Measurements from ENCODE around the gene TTC39B.
"Not testable (repeated sequence)": the region's sequence is repeated elsewhere in the genome, so short reads cannot be mapped to it uniquely, and the experiment has no call there.

TTC39B gene

DNA sequence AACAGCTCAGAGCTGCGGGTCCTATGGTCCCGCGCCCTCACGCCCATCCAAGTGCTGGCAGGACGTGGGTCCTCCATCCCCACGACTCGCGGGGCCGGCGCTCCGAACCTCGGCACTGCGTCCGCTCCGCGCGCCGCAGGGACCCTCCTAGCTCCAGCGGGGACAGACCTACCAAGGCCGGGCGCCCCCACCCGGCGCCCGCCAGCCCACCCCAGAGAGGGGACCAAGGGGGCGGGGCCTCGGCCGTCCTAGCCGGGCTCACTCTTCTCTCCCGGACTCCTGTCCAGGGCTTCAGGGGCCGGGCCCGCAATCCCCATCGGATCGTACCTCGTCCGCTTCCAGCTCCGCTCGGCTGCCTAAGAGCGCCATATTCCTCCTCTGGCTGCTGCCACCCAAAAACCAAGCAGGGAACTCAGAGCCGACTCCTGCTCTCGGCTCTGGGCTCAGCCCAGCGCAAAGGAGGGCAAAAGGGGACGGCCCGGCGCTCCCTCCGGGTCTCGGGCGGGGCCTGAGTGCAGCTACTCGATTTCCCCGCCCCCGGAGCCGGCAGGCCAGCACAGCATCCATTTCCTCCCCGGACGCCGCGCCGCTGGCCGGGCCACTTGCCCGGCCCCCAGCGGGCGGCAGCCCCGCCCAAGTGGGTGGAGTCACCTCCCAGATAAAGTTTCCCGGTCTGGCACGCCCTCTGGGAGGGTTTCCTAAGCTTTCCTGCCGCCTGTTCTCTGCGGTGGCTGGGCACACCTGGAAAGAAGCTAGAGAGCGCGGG is at the start of gene TTC39B:
TTC39B (minus strand) TSS at position 460 of the 766 bp plus-strand sequence; CDS start at position 369, 91 bp downstream.
- peak; percentile 37 to 56 for DNase-seq (ENCODE audit: low read depth in 2 of 2, low spot score in 1 of 2)

DNA sequence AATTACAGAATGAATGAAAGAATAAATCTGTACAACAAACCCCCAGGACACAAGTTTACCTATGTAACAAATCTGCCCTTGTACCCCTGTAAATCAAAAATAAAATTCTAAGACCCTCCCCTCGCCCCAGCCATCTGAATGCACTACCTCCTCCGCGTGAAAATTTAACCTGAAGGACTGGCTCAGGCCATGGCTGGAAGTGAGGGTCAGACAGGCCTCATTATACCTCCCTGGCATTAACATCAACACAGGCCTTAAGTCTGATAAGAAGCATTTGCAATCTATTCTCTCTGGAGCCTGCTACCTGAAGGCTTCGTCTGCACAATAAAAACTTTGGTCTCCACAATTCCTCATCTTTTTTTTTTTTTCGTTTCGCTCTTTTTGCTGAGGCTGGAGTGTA is 48.7 kb upstream of the TTC39B start:
- no peak for DNase-seq (ENCODE audit: low read depth in 2 of 2, low spot score in 1 of 2)

DNA sequence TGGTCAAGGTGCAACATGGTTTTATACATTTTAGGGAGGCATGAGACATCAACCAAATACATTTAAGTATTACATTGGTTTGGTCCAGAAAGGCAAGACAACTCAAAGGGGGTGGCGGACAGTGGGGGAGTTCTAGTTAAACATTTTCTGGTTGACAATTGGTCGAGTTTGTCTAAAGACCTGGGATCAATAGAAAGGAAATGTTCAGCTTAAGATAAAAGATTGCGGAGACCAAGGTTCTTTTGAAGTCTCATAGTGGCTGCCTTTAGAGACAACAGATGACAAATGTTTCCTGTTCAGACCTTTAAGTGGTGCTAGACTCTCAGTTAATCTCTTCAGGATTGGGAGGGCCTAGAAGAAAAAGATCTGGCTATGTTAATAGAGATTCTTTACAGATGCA is 47.7 kb upstream of the TTC39B start:
- no peak for DNase-seq (ENCODE audit: low read depth in 2 of 2, low spot score in 1 of 2)

DNA sequence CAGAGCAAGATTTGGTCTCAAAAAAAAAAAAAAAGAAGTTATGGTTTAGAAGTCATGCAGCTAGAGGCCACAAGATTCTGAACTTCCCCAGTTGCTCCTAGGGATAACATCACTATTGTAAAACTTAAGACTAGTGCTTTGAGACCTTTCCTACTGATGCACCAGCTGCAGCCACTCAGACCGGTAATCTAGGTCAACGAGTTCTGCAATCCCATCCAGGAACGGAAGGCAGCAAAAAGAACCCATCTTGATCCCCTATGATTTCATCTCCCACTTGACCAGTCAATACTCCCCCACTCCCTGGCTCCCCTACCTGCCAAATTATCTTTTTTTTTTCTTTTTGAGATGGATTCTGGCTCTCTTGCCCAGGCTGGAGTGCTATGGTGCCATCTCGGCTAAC is 46.9 kb upstream of the TTC39B start:
- no peak for DNase-seq (ENCODE audit: low read depth in 2 of 2, low spot score in 1 of 2)

DNA sequence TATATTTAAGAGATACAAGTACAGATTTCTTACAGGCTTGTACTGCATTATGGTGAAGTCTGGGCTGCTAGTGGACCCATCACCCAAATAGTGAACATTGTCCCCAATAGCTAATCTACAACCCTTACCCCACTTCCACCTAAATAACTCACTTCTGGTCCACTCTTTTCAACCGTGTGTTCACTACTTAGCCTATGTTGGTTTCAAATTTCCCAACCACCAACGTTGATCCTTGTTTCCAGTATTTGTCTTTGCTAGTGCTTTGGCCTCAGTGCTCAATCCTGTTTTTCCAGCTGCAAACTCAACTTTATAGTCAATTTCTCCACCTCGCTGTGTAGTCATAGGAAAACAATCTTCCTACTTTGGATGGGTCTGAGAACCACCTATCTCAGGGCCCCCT is 45.3 kb upstream of the TTC39B start:
- DNase-seq (ENCODE audit: low read depth in 2 of 2, low spot score in 1 of 2), result no peak

DNA sequence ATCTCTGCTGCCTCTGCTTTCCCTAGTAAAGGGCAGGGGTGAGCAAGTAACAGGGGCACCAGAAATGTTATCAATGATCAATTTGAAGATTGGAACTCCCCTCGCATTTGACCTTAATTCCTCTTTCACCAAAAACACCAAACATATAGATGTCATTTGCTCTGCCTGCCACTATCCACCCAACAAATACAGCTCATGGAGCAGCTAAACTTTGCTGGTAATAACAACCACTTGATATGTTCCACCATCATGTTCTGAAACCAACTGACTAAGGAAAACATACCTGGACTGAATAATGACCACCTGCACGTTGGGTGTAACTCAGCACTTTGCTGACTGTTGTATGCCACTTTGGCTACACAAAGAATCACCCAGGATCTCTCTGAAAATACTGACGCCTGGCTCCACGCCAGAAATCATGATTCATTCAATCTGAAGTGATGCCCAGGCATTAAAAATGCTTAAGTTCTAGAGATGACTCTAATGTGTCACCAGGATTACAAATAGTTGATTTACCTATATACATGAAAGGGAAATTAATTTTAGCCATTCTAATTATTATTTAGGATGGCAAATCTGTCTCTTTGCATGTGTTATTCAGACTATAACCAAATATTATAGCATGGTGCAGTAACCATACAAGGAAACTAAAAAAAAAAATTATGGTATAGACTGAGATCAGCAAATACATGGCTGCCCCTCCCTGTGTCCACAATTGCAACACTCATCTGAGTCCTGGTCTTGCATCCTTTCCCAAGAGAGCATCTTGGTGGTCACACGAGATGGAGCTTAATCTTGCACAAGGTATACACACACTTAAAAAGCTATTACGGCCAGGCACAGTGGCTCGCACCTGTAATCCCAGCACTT is 43.1 kb upstream of the TTC39B start:
- no peak for DNase-seq (ENCODE audit: low read depth in 2 of 2, low spot score in 1 of 2)

DNA sequence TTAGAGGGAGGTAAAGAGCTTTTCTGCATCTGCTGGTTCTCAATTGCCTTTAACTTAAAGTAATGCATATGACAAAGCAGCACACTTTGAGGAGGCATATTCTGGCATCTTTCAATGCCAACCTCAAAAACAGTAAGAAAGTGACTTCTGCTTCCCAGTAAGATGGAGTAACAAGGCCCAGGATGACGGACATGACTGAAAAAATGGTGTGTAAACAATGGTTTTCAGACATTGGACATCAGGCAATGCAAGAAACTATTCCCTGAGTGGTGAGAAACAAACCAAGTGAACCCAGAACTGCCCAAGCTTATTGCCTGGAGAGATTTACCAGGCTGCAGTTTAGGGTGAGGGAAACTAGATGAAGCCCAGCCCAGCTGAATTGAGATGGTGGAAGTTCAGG is 39.8 kb upstream of the TTC39B start:
- no peak for DNase-seq (ENCODE audit: low read depth in 2 of 2, low spot score in 1 of 2)

DNA sequence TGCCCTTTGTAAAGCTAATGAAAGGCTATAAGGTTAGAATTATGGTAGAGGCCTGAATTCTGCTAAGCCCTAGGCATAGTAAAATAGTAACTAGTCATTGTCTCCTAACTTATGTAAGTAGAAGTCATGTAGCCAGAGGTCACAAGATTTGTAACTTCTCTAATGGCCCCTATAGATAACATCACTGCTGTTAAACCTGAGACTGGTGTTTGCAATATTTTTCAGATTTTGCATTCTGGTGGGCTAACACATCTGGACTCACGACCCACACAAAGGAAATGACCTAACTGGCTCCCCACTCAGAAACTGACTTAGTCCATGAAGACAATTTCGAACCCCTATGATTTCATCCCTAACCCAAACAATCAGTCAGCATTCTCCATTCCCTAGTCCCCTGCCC is 37.2 kb upstream of the TTC39B start:
- DNase-seq (ENCODE audit: low read depth in 2 of 2, low spot score in 1 of 2), result no peak

DNA sequence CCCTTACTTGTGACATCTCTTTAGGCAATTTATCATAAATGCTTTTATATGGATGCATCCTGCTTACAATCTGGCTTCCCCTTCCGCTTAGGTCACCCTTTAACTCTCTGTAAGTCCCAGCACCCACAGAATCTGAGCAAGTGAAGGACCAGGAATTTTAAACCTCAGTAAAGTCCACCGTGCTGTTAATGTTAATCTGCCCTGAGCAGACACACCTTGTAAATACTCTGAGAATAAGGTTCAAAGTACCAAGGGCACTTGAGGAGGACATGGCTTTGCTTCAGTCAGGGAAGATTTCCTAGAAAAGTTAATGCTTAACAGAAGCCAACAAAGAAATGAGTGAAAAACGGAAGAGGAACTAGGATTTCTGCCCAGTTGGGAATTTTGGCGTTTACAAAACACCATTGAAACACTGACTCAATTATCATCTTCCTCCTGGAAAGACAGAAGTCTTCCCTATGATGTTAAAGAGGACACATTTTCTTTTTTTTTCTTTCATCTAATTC is 26.4 kb upstream of the TTC39B start:
- DNase-seq (ENCODE audit: low read depth in 2 of 2, low spot score in 1 of 2), result no peak

DNA sequence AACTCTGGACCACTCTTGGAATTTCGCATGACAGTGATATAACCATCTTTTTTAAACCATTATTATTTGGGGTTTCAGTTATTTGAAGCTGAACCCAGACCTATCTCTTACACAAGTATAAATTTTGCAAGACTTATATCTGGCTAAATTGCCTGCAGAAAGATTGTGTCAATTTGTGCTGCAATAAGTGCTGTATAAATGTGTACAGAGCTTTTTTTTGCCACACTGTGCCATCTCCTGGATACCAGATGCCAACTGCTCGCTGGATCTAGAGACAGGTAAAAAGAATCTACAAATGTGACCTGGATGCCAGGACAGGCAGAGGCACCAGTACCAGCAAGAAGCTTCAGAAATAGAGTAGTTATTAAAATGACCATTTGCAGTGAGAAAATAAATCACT is 25.9 kb upstream of the TTC39B start:
- no peak for DNase-seq (ENCODE audit: low read depth in 2 of 2, low spot score in 1 of 2)

DNA sequence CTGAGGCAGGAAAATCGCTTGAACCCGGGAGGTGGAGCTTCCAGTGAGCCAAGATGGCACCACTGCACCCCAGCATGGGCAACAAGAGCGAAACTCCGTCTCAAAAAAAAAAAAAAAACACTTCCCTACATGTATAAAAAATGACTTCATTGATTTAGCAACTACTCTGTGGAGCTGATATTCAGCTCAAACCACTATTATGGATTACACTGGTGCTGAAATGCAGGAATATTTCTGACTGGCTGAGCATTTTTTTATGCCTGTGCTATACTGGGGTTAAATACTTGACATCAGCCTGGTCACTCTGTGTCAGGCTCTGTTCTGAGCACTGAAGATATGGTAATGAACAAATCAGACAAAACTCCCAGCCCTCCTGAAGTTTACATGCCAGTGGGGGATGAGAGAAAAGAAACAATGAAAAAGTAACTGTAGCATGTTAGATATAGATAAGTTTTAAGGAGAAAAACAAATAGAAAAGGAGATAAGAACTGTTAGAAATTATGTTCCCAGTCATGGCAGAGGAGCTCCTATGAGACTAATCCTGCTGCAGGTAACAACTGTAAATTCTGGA is 22.6 kb upstream of the TTC39B start:
- DNase-seq (ENCODE audit: low read depth in 2 of 2, low spot score in 1 of 2), result no peak

DNA sequence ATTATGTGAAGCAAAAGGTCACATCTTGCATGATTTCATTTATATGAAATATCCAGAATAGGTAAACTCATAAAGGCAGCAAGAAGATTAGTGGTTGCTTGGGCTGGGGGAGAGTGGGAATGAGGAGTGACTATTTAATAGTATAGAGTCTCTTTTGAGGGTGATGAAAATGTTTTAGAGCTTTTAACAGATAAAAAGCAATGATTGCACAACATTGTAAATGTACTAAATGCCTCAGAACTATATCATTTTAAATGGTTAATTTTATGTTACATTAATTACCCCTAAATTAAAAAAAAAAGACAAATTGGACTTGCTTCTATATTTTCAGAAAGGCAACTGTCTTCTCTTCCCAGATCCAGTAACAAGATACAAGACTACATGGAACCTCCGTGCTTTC is 21.9 kb upstream of the TTC39B start:
- DNase-seq (ENCODE audit: low read depth in 2 of 2, low spot score in 1 of 2), result no peak

DNA sequence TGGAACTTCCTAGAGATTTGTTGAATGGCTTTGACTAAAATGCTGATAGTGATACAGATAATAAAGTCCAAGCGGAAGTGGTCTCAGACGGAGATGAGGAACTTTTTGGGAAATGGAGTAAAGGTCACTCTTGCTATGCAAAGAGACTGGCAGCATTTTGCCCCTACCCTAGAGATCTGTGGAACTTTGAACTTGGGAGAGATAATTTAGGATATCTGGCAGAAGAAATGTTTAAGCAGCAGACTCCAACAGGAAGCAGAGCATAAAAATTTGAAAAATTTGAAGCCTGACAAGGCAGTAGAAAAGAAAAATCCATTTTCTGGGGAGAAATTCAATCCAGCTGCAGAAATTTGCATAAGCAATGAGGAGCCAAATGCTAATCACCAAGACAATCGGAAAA is 15.7 kb upstream of the TTC39B start:
- not testable (repeated sequence) for DNase-seq (ENCODE audit: low read depth in 2 of 2, low spot score in 1 of 2)

DNA sequence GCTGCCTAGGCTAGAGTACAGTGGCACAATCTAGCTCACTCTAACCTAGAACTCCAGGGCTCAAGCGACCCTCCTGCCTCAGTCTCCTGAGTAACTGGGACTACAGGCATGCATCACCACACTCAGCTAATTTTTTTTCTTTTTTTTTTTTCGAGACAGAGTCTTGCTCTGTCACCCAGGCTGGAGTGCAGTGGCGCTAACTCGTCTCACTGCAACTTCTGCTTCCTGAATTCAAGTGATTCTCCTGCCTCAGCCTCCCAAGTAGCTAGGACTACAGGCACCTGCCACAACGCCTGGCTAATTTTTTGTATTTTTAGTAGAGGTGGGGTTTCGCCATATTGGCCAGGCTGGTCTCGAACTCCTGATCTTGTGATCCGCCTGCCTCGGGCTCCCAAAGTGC is 12.6 kb upstream of the TTC39B start:
- DNase-seq (ENCODE audit: low read depth in 2 of 2, low spot score in 1 of 2), result not testable (repeated sequence)

DNA sequence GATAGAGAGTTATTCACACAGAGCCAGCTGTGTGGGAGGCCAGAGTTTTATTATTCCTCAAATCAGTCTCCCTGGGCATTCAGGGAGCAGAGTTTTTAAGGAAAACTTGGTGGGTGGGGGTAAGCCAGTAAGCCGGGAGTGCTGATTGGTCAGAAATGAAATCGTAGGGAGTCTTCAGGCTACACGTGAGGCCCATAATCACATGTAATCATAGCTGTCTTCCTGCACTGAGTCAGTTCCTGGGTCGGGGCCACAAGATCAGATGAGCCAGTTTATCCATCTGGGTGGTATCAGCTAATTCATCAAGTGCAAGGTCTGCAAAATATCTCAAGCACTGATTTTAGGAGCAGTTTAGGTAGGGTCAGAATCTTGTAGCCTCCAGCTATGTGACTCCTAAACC is 10.8 kb upstream of the TTC39B start:
- DNase-seq (ENCODE audit: low read depth in 2 of 2, low spot score in 1 of 2), result no peak

DNA sequence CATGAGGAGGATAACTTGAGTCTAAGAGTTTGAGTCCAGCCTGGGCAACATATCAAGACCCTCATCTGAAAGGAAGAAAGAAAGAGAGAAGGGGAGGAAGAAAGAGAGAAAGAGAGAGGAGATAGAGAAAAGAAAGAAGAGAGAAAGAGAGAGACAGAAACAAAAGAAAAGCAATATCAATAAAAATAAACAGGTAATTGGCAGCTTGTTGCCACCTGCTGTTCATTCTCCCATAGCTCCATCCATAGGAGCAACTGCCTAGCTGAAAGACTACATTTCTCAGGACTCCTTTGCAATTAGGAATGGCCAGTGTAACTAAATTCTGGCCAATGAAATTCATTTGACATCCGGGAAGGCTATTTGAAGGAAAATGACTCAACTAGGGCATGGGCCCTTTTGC is 4.6 kb upstream of the TTC39B start:
- no peak for DNase-seq (ENCODE audit: low read depth in 2 of 2, low spot score in 1 of 2)

DNA sequence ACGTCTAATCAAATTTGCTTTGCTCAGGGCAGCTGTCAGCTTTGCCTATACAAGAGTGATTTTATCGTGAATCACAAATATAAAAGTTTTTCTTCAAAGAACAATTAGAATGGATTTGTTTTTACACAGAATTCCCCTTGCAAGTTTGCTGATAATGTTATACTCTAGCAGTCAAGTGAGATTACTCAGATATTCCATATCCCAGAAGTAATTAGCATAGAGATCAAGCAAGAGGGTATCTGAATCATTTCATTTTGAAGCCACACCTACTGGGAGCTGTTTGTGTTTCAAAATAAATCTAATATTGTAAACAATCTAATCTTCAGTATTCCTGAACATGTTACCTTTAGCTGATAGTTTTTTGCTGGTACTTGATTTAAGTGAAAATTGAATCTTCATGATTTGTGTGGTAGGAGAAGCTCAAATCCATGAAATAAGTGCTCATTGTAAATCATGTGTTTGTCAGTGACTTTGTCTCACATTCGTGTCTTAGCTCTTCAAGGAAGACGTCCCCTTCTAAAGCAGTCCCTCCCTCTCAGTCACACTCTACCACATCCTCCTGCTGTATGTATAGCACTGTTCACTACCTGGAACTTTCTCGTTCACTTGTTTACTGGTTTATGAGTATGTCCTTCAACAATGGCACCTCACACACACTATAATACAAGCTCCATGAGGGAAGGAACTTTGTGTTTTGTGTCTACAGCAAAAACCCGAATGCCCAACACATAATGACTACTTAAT is 3.3 kb upstream of the TTC39B start:
- no peak for DNase-seq (ENCODE audit: low read depth in 2 of 2, low spot score in 1 of 2)

DNA sequence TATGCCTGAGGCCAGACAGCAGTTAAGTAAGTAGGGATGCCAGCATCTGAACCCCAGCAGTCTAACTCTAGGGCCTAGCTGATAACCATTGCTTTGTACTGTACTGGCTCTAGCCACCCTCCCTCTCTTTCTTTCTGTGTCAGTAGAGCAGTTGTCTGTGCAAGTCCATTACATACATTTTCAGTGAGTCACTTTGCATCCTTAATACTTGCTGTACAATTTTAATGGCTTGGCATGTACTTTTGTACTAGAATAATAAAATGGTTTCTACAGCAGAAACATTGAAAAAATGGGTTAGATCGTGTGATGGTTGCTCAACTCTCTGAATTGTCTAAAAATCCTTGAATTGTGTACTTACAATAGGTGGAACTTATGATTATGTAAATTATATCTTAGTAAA is 1.5 kb upstream of the TTC39B start:
- DNase-seq (ENCODE audit: low read depth in 2 of 2, low spot score in 1 of 2), result no peak

DNA sequence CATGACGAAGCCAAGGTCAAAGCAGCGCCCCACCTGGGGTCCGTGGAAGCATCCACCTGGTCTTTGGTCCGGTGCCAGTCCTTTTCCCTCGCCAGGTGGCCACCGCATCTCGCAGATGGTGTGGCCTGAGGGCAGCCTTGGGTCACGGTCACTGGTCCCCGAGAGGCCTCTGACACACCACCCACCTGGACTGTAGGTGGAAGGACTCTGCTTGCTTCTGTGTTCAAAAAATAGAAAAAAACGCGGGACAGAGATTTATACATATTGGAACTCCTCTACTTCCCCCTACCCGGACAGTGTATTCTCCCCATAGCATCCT is 466 bp upstream of the TTC39B start:
- DNase-seq (ENCODE audit: low read depth in 2 of 2, low spot score in 1 of 2), result no peak

DNA sequence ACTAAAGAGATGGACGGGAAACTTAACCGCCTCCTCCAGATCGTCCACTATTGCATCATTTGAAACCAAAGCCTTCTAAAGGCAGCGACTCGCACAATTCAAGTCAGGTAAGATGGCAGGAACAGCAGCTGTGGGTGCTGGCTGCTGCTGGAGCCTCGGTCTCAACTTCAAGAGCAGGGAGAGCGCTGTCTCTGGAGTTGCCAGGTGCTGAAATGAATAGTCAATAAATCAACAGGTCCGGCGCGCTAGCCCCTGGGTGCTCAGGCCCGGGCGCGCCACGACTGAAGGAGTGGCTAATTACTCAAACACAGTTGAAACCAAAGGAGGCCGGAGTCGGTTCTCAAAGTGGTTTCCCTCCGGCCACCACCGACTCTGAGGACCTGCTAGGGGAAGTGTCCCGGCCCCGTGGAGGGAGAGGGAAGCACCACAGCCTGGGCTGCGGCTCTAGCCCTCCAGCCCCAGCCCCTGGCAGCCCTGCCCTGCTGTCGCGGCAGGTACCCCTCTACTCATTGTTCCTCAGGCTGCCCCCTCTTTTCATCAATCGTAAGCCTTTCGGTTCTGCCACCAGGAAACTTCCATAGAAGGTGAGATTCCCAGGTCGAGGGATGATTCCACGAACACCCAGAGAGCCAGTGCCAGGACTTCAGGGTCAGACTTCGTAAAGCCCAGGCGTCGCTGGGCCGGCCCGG is 804 bp downstream of the TTC39B start:
- DNase-seq (ENCODE audit: low read depth in 2 of 2, low spot score in 1 of 2), result no peak

DNA sequence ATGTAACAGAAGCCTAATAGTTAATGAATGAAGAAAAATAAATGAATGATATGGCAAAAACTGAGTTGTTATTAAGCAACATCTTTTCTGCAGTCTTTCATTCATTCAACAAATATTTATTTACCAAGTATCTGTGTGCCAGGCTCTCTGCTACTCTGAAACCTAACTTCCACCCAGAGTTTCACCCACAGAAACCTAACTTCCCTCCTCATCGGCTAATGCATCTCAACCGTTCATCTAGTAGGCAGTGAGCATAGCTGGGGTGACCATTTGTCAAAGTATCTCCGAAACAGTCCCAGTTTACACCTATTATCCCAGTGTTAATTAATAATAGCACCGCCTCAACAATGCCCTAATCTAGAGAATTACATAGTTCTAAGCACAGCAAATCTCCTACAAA is 1.5 kb downstream of the TTC39B start:
- no peak for DNase-seq (ENCODE audit: low read depth in 2 of 2, low spot score in 1 of 2)
